Body of pancreas (tissue), 4 donors: ENCODE data around the gene ACTG1. TPM values are rescaled to one million over a fixed set of nuclear protein-coding genes. Genes with fewer than 3 reads are reported as not detected.

Source experiments
- ATAC-seq: fragments of 150-250 bp; one replicate; pipeline ENCODE4 v1.9.1; 2016
- DNase-seq, 4 donors: peaks; one replicate each; pipeline ENCODE4 v3.0.0-alpha.2; 2019
- H3K27ac ChIP-seq, 4 donors: fragments of 200-600 bp; sonication (generic); 1 replicate in 3 of 4; 2 replicates in 1 of 4; pipeline versions ENCODE4 v1.5.1 to v1.6.1; 2016 to 2019; ENCODE audit warnings: mild to moderate bottlenecking in 1 of 4, mixed read lengths in 1 of 4, moderate library complexity in 1 of 4
- H3K27me3 ChIP-seq, 2 donors: fragments of 200-600 bp; sonication (generic); one replicate each; pipeline ENCODE4 v1.6.0; 2016; ENCODE audit warnings: mild to moderate bottlenecking in 1 of 2
- H3K36me3 ChIP-seq, 2 donors: fragments of 200-600 bp; sonication (generic); replicated peaks in 1 of 2; 2 replicates each; pipeline ENCODE4 v1.5.1; 2016; ENCODE audit warnings: low read depth in 2 of 2; ENCODE audit not compliant: insufficient read depth in 1 of 2
- H3K4me1 ChIP-seq: fragments of 200-600 bp; sonication (generic); one replicate; pipeline ENCODE4 v1.6.0; 2016
- H3K4me3 ChIP-seq, 2 donors: fragments of 200-600 bp; sonication (generic); 1 replicate in 1 of 2; 2 replicates in 1 of 2; pipeline ENCODE4 v1.5.1; 2016 to 2019
- H3K9me3 ChIP-seq, 3 donors: fragments of 200-600 bp; sonication (generic); 1 replicate in 2 of 3; 2 replicates in 1 of 3; pipeline ENCODE4 v1.5.1; 2016
- CTCF ChIP-seq, 7 experiments: fragments of 450-650 bp in 4 of 7; fragments of 200-600 bp in 3 of 7; sonication (generic) in 3 of 7; IDR thresholded peaks; one replicate each; pipeline ENCODE4 v1.5.1; 2016 to 2019; ENCODE audit warnings: antibody characterized with exemption in 7 of 7
- POLR2A ChIP-seq, 3 donors: fragments of 450-650 bp; IDR thresholded peaks; one replicate each; pipeline ENCODE4 v1.6.1; 2016; ENCODE audit warnings: antibody characterized with exemption in 3 of 3, mild to moderate bottlenecking in 2 of 3
- WGBS, 2 donors: methylation state at CpG; one replicate each; pipeline ENCODE4 v1.1.5; 2017; 5-methylcytosine and 5-hydroxymethylcytosine counted together
- intact Hi-C: fragments of 100-400 bp; cut with DNase I; formaldehyde crosslinking; loops from one replicate; pipeline ENCODE4 v1.15.1; 2023
- total RNA-seq, 2 donors: library from RNA; depleted of rRNA; stranded (reverse); fragments of >200 nt; gene quantifications; one replicate each; pipeline ENCODE4 v1.1.0, GENCODE V29; 2016

The ACTG1 gene
- total RNA-seq, 2 donors from 2014 or later = 1,634 to 1,790 TPM

- no peak for DNase-seq
- H3K36me3 ChIP-seq = no peaks in the 10 kb centered on the region
Observed at GRCh38 chr17:81462506-81463125, 50.0 kb downstream of the ACTG1 start.

GRCh38 chr17:81461607-81462500 lies 50.7 kb downstream of the ACTG1 start:
- no peak for ATAC-seq
- WGBS, 2 donors = 89 to 93% methylated on average over 40 to 49 of the region's 50 CpGs
- no peak for TF ChIP-seq POLR2A (IDR thresholded peaks at IDR 0.05)
- no peak for TF ChIP-seq CTCF (IDR thresholded peaks at IDR 0.05)
- no peak for DNase-seq
- Histone ChIP-seq H3K27ac (no peak overlapping the region), H3K4me1 (peaks cover 6% of the 10 kb centered on the region), H3K4me3 (no peak overlapping the region), H3K9me3 (no peaks in the 10 kb centered on the region), H3K27me3 (no peaks in the 10 kb centered on the region), H3K36me3 (no peaks in the 10 kb centered on the region)
- intact Hi-C loops = no loop called here

More at GRCh38 chr17:81462506-81463125, 50.0 kb downstream of the ACTG1 start:
- H3K4me3 ChIP-seq = no peak overlapping the region
- no peaks in the 10 kb centered on the region for H3K27me3 ChIP-seq
- 91 to 93% methylated on average over 19 to 33 of the region's 33 CpGs for WGBS, 2 donors
- peaks cover 6% of the 10 kb centered on the region for H3K4me1 ChIP-seq
- no peak overlapping the region for H3K27ac ChIP-seq
- no peak for TF ChIP-seq CTCF (IDR thresholded peaks at IDR 0.05)
- TF ChIP-seq POLR2A (IDR thresholded peaks at IDR 0.05) = no peak
- no peak for ATAC-seq
- intact Hi-C loops = no loop called here
- no peaks in the 10 kb centered on the region for H3K9me3 ChIP-seq

GRCh38 chr17:81460856-81461460 lies 51.6 kb downstream of the ACTG1 start:
- peak in 1 of 4 donors; percentile 19 for DNase-seq
- Histone ChIP-seq H3K4me3 (no peak overlapping the region), H3K27me3 (no peaks in the 10 kb centered on the region), H3K9me3 (no peaks in the 10 kb centered on the region), H3K27ac (no peak overlapping the region), H3K36me3 (no peaks in the 10 kb centered on the region), H3K4me1 (no peaks in the 10 kb centered on the region)
- no peak for TF ChIP-seq POLR2A (IDR thresholded peaks at IDR 0.05)
- no peak for TF ChIP-seq CTCF (IDR thresholded peaks at IDR 0.05)
- intact Hi-C loops = no loop called here
- no peak for ATAC-seq
- 80 to 98% methylated on average over 8 to 41 of the region's 43 CpGs for WGBS, 2 donors

Other genes starting within 250 kb of the ACTG1 start
- gene SLC38A10, start 217.5 kb downstream of the ACTG1 start, total RNA-seq = 100 to 1,000 TPM; 102 to 203 TPM
- gene BAHCC1, start 117.3 kb downstream of the ACTG1 start, total RNA-seq = 10 to 100 TPM in 1 of 2 donors, 1 to 10 TPM in 1; 5.7 to 14.8 TPM
- gene FSCN2, start 15.6 kb upstream of the ACTG1 start, total RNA-seq = 10 to 100 TPM in 1 of 2 donors, 1 to 10 TPM in 1; 7.0 to 13.5 TPM
- 10 to 100 TPM; 27.8 to 50.4 TPM for gene FAAP100, start 39.6 kb upstream of the ACTG1 start, total RNA-seq
- gene NPLOC4, start 124.3 kb upstream of the ACTG1 start, total RNA-seq = 10 to 100 TPM; 43.8 to 63.0 TPM
- gene TSPAN10, start 124.4 kb upstream of the ACTG1 start, total RNA-seq = 1 to 10 TPM; 1.0 to 5.3 TPM
- not detected for gene PDE6G, start 143.7 kb upstream of the ACTG1 start, total RNA-seq
- 10 to 100 TPM; 18.1 to 23.3 TPM for gene OXLD1, start 153.8 kb upstream of the ACTG1 start, total RNA-seq
- gene CCDC137, start 153.9 kb upstream of the ACTG1 start, total RNA-seq = 10 to 100 TPM in 1 of 2 donors, 1 to 10 TPM in 1; 6.2 to 21.4 TPM
- 10 to 100 TPM; 22.8 to 47.1 TPM for gene ARL16, start 171.0 kb upstream of the ACTG1 start, total RNA-seq
- gene HGS, start 171.2 kb upstream of the ACTG1 start, total RNA-seq = 10 to 100 TPM; 60.7 to 66.9 TPM
- 10 to 100 TPM; 17.1 to 45.8 TPM for gene MRPL12, start 190.6 kb upstream of the ACTG1 start, total RNA-seq
- 10 to 100 TPM; 15.8 to 18.9 TPM for gene SLC25A10, start 199.5 kb upstream of the ACTG1 start, total RNA-seq